OCI-LY3 (cell line): Measurements from ENCODE around the gene RNU7-1.

Source experiments
- CTCF ChIP-seq: fragments of 200-600, 300-600 bp; sonication (generic); IDR thresholded peaks from 2 replicates; pipeline ENCODE4 v1.5.1; 2014; ENCODE audit warnings: antibody characterized with exemption, low read length, low read depth
- EZH2phosphoT487 ChIP-seq: fragments of 200-600 bp; shearing (Covaris generic); IDR thresholded peaks from 2 replicates; pipeline ENCODE4 v1.6.1; 2018; ENCODE audit warnings: antibody characterized with exemption, mixed run types, low read depth

GRCh38 chr12:6979453-6979852 is 35.8 kb downstream of the RNU7-1 start:
- TF ChIP-seq CTCF (no peak), EZH2phosphoT487 (no peak)
